Measurements from ENCODE around the gene ANKRD52.
"Not testable (repeated sequence)": the region's sequence is repeated elsewhere in the genome, so short reads cannot be mapped to it uniquely, and the experiment has no call there.

The ANKRD52 gene

GRCh38 chr12:56296295-56296694 lies 38.1 kb upstream of the ANKRD52 start:
- Histone ChIP-seq H3K27ac (ENCODE audit: insufficient read depth, low read depth, low read length, poor library complexity, severe bottlenecking) (no peak overlapping the region), H3K27me3 (ENCODE audit: control insufficient read depth, insufficient read depth, low read length, poor library complexity, severe bottlenecking) (no peaks in the 10 kb centered on the region), H3K9me3 (ENCODE audit: control insufficient read depth, low read length) (no peaks in the 10 kb centered on the region), H3K4me1 (ENCODE audit: control insufficient read depth, insufficient read depth, low read length) (peaks cover 4% of the 10 kb centered on the region), H3K4me3 (ENCODE audit: insufficient read depth, low read depth, low read length) (no peak overlapping the region), H3K36me3 (ENCODE audit: control insufficient read depth, insufficient read depth, low read length) (peaks cover 4% of the 10 kb centered on the region)
- 89 to 96% methylated on average over 5 of the region's 5 CpGs for WGBS, 2 experiments

GRCh38 chr12:56293795-56294194 lies 35.6 kb upstream of the ANKRD52 start:
- Histone ChIP-seq H3K36me3 (ENCODE audit: control insufficient read depth, insufficient read depth, low read length) (peaks cover 4% of the 10 kb centered on the region), H3K27ac (ENCODE audit: insufficient read depth, low read depth, low read length, poor library complexity, severe bottlenecking) (no peak overlapping the region)
- 90 to 94% methylated on average over 5 of the region's 5 CpGs for WGBS, 2 experiments

GRCh38 chr12:56288705-56289387 lies 30.7 kb upstream of the ANKRD52 start:
- Histone ChIP-seq H3K9me3 (ENCODE audit: control insufficient read depth, low read length) (no peaks in the 10 kb centered on the region), H3K36me3 (ENCODE audit: control insufficient read depth, insufficient read depth, low read length) (peaks cover 9% of the 10 kb centered on the region), H3K27ac (ENCODE audit: insufficient read depth, low read depth, low read length, poor library complexity, severe bottlenecking) (no peak overlapping the region), H3K4me1 (ENCODE audit: control insufficient read depth, insufficient read depth, low read length) (no peaks in the 10 kb centered on the region), H3K27me3 (ENCODE audit: control insufficient read depth, insufficient read depth, low read length, poor library complexity, severe bottlenecking) (no peaks in the 10 kb centered on the region), H3K4me3 (ENCODE audit: insufficient read depth, low read depth, low read length) (no peak overlapping the region)
- WGBS, 2 experiments = 91 to 95% methylated on average over 3 of the region's 3 CpGs

More at GRCh38 chr12:56293795-56294194, 35.6 kb upstream of the ANKRD52 start:
- no peaks in the 10 kb centered on the region for H3K27me3 ChIP-seq (ENCODE audit: control insufficient read depth, insufficient read depth, low read length, poor library complexity, severe bottlenecking)
- H3K4me1 ChIP-seq (ENCODE audit: control insufficient read depth, insufficient read depth, low read length) = peaks cover 4% of the 10 kb centered on the region
- no peak overlapping the region for H3K4me3 ChIP-seq (ENCODE audit: insufficient read depth, low read depth, low read length)
- no peaks in the 10 kb centered on the region for H3K9me3 ChIP-seq (ENCODE audit: control insufficient read depth, low read length)

- H3K27ac ChIP-seq (ENCODE audit: insufficient read depth, low read depth, low read length, poor library complexity, severe bottlenecking) = no peak overlapping the region
- H3K36me3 ChIP-seq (ENCODE audit: control insufficient read depth, insufficient read depth, low read length) = peaks cover 12% of the 10 kb centered on the region
- H3K9me3 ChIP-seq (ENCODE audit: control insufficient read depth, low read length) = no peaks in the 10 kb centered on the region
- WGBS, 2 experiments = 93 to 94% methylated on average over 3 to 4 of the region's 4 CpGs
- H3K4me1 ChIP-seq (ENCODE audit: control insufficient read depth, insufficient read depth, low read length) = no peaks in the 10 kb centered on the region
- no peak overlapping the region for H3K4me3 ChIP-seq (ENCODE audit: insufficient read depth, low read depth, low read length)
- no peaks in the 10 kb centered on the region for H3K27me3 ChIP-seq (ENCODE audit: control insufficient read depth, insufficient read depth, low read length, poor library complexity, severe bottlenecking)
Observed at GRCh38 chr12:56286044-56286830, 28.1 kb upstream of the ANKRD52 start.

- not testable (repeated sequence) for H3K9me3 ChIP-seq (ENCODE audit: control insufficient read depth, low read length); H3K4me1 ChIP-seq (ENCODE audit: control insufficient read depth, insufficient read depth, low read length); H3K27me3 ChIP-seq (ENCODE audit: control insufficient read depth, insufficient read depth, low read length, poor library complexity, severe bottlenecking); H3K4me3 ChIP-seq (ENCODE audit: insufficient read depth, low read depth, low read length); H3K27ac ChIP-seq (ENCODE audit: insufficient read depth, low read depth, low read length, poor library complexity, severe bottlenecking)
- H3K36me3 ChIP-seq (ENCODE audit: control insufficient read depth, insufficient read depth, low read length) = peaks cover 16% of the 10 kb centered on the region
- 93 to 95% methylated on average over 5 of the region's 5 CpGs for WGBS, 2 experiments
Observed at GRCh38 chr12:56284263-56284662, 26.1 kb upstream of the ANKRD52 start.

GRCh38 chr12:56282579-56282978 lies 24.4 kb upstream of the ANKRD52 start:
- no peaks in the 10 kb centered on the region for H3K27me3 ChIP-seq (ENCODE audit: control insufficient read depth, insufficient read depth, low read length, poor library complexity, severe bottlenecking)
- no peaks in the 10 kb centered on the region for H3K4me1 ChIP-seq (ENCODE audit: control insufficient read depth, insufficient read depth, low read length)
- H3K36me3 ChIP-seq (ENCODE audit: control insufficient read depth, insufficient read depth, low read length) = peaks cover 23% of the 10 kb centered on the region
- 100% methylated on average over 1 to 2 of the region's 2 CpGs for WGBS, 2 experiments
- no peak overlapping the region for H3K4me3 ChIP-seq (ENCODE audit: insufficient read depth, low read depth, low read length)
- no peaks in the 10 kb centered on the region for H3K9me3 ChIP-seq (ENCODE audit: control insufficient read depth, low read length)
- H3K27ac ChIP-seq (ENCODE audit: insufficient read depth, low read depth, low read length, poor library complexity, severe bottlenecking) = no peak overlapping the region

GRCh38 chr12:56282030-56282429 lies 23.8 kb upstream of the ANKRD52 start:
- Histone ChIP-seq H3K4me1 (ENCODE audit: control insufficient read depth, insufficient read depth, low read length) (no peaks in the 10 kb centered on the region), H3K27me3 (ENCODE audit: control insufficient read depth, insufficient read depth, low read length, poor library complexity, severe bottlenecking) (no peaks in the 10 kb centered on the region), H3K36me3 (ENCODE audit: control insufficient read depth, insufficient read depth, low read length) (peaks cover 23% of the 10 kb centered on the region), H3K27ac (ENCODE audit: insufficient read depth, low read depth, low read length, poor library complexity, severe bottlenecking) (no peak overlapping the region), H3K4me3 (ENCODE audit: insufficient read depth, low read depth, low read length) (no peak overlapping the region), H3K9me3 (ENCODE audit: control insufficient read depth, low read length) (no peaks in the 10 kb centered on the region)
- WGBS, 2 experiments = 92 to 99% methylated on average over 6 of the region's 6 CpGs

- H3K9me3 ChIP-seq (ENCODE audit: control insufficient read depth, low read length) = no peaks in the 10 kb centered on the region
- peaks cover 19% of the 10 kb centered on the region for H3K36me3 ChIP-seq (ENCODE audit: control insufficient read depth, insufficient read depth, low read length)
- no peak overlapping the region for H3K4me3 ChIP-seq (ENCODE audit: insufficient read depth, low read depth, low read length)
- no peak overlapping the region for H3K27ac ChIP-seq (ENCODE audit: insufficient read depth, low read depth, low read length, poor library complexity, severe bottlenecking)
- no peaks in the 10 kb centered on the region for H3K4me1 ChIP-seq (ENCODE audit: control insufficient read depth, insufficient read depth, low read length)
- H3K27me3 ChIP-seq (ENCODE audit: control insufficient read depth, insufficient read depth, low read length, poor library complexity, severe bottlenecking) = no peaks in the 10 kb centered on the region
Observed at GRCh38 chr12:56280849-56281248, 22.7 kb upstream of the ANKRD52 start.

- Histone ChIP-seq H3K27ac (ENCODE audit: insufficient read depth, low read depth, low read length, poor library complexity, severe bottlenecking) (no peak overlapping the region), H3K4me3 (ENCODE audit: insufficient read depth, low read depth, low read length) (no peak overlapping the region), H3K4me1 (ENCODE audit: control insufficient read depth, insufficient read depth, low read length) (no peaks in the 10 kb centered on the region), H3K27me3 (ENCODE audit: control insufficient read depth, insufficient read depth, low read length, poor library complexity, severe bottlenecking) (no peaks in the 10 kb centered on the region), H3K36me3 (ENCODE audit: control insufficient read depth, insufficient read depth, low read length) (peaks cover 33% of the 10 kb centered on the region), H3K9me3 (ENCODE audit: control insufficient read depth, low read length) (no peaks in the 10 kb centered on the region)
- WGBS, 2 experiments = 95 to 98% methylated on average over 3 of the region's 3 CpGs
Observed at GRCh38 chr12:56278905-56279304, 20.7 kb upstream of the ANKRD52 start.

- no peaks in the 10 kb centered on the region for H3K4me1 ChIP-seq (ENCODE audit: control insufficient read depth, insufficient read depth, low read length)
- WGBS, 2 experiments = 85 to 100% methylated on average over 2 of the region's 2 CpGs
- no peak overlapping the region for H3K27ac ChIP-seq (ENCODE audit: insufficient read depth, low read depth, low read length, poor library complexity, severe bottlenecking)
- no peaks in the 10 kb centered on the region for H3K27me3 ChIP-seq (ENCODE audit: control insufficient read depth, insufficient read depth, low read length, poor library complexity, severe bottlenecking)
- H3K9me3 ChIP-seq (ENCODE audit: control insufficient read depth, low read length) = no peaks in the 10 kb centered on the region
- H3K4me3 ChIP-seq (ENCODE audit: insufficient read depth, low read depth, low read length) = no peak overlapping the region
- peaks cover 33% of the 10 kb centered on the region for H3K36me3 ChIP-seq (ENCODE audit: control insufficient read depth, insufficient read depth, low read length)
Observed at GRCh38 chr12:56274299-56274698, 16.1 kb upstream of the ANKRD52 start.

Measured in ectodermal cell (in vitro differentiated cells).